Epithelial cell of esophagus (primary cell): Measurements from ENCODE around the gene TMC7.
"Not testable (repeated sequence)": the region's sequence is repeated elsewhere in the genome, so short reads cannot be mapped to it uniquely, and the experiment has no call there.

Source experiments
- DNase-seq: peaks from one replicate; pipeline ENCODE4 v3.0.0; 2010; ENCODE audit warnings: low read depth
- H3K4me3 ChIP-seq: 2 replicates; pipeline ENCODE4 v1.5.1; 2011; ENCODE audit warnings: mild to moderate bottlenecking, low read length, control low read depth
- CTCF ChIP-seq: IDR thresholded peaks from 2 replicates; pipeline ENCODE4 v1.5.1; 2011; ENCODE audit warnings: low read depth, mild to moderate bottlenecking, low read length, control low read depth, inconsistent platforms; ENCODE audit not compliant: insufficient read depth; ENCODE audit errors: missing control alignments

Gene TMC7

GRCh38 chr16:18943414-18943813 is 40.3 kb upstream of the TMC7 start:
- H3K4me3 ChIP-seq, result no peak overlapping the region
- DNase-seq, result no peak
- no peak for TF ChIP-seq CTCF

GRCh38 chr16:18945233-18945632 is 38.5 kb upstream of the TMC7 start:
- no peak for DNase-seq
- no peak for TF ChIP-seq CTCF
- H3K4me3 ChIP-seq, result no peak overlapping the region

- H3K4me3 ChIP-seq, result no peak overlapping the region
- no peak for DNase-seq
- TF ChIP-seq CTCF, result no peak
Measured at GRCh38 chr16:18948372-18949020, 35.2 kb upstream of the TMC7 start.

GRCh38 chr16:18950469-18951185 is 33.1 kb upstream of the TMC7 start:
- H3K4me3 ChIP-seq, result no peak overlapping the region
- no peak for TF ChIP-seq CTCF
- no peak for DNase-seq

- no peak overlapping the region for H3K4me3 ChIP-seq
- TF ChIP-seq CTCF, result no peak
- no peak for DNase-seq
Measured at GRCh38 chr16:18953547-18953946, 30.2 kb upstream of the TMC7 start.

- H3K4me3 ChIP-seq, DNase-seq: not testable (repeated sequence)
Measured at GRCh38 chr16:18955874-18956580, 27.7 kb upstream of the TMC7 start.

- not testable (repeated sequence) for H3K4me3 ChIP-seq, DNase-seq
Measured at GRCh38 chr16:18956658-18957241, 27.0 kb upstream of the TMC7 start.
